GM18499 (cell line): ENCODE results near the gene ING1.
"Not testable (repeated sequence)": the region's sequence is repeated elsewhere in the genome, so short reads cannot be mapped to it uniquely, and the experiment has no call there.

Experiments used
- ATAC-seq: cut with Tn5 transposase; IDR thresholded peaks from one replicate; pipeline ENCODE4 v1.9.1; 2021; ENCODE audit warnings: moderate number of reproducible peaks; ENCODE audit not compliant: insufficient read depth, unreplicated experiment

ING1 gene

DNA sequence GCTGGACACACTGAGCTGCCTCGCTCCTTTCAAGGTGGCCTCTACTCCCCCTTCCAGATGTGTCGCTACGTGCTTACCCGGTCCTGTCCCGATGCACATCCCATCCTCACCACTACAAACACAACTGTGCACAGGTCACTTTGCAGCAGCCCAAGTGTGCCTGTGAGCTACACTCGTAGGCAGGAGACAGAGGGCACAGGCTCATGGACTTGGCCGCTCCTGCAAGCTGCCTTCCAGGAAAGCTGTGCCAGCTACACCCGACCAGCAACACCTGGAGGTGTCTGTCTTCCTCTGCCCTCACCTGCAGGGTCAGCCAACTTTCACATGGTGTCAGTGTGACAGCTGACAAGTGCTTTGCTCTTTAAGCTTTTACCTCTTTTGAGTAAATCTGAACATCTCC is 23.0 kb upstream of the ING1 start:
- ATAC-seq, result no peak

DNA sequence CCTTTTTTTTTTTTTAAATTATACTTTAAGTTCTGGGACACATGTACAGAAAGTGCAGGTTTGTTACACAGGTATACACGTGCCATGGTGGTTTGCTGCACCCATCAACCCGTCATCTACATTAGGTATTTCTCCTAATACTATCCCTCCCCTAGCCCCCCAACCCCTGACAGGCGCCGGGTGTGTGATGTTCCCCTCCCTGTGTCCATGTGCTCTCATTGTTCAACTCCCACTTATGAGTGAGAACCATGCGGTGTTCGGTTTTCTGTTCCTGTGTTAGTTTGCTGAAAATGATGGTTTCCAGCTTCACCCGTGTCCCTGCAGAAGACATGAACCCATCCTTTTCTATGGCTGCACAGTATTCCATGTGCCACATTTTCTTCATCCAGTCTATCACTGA is 17.7 kb upstream of the ING1 start:
- not testable (repeated sequence) for ATAC-seq

DNA sequence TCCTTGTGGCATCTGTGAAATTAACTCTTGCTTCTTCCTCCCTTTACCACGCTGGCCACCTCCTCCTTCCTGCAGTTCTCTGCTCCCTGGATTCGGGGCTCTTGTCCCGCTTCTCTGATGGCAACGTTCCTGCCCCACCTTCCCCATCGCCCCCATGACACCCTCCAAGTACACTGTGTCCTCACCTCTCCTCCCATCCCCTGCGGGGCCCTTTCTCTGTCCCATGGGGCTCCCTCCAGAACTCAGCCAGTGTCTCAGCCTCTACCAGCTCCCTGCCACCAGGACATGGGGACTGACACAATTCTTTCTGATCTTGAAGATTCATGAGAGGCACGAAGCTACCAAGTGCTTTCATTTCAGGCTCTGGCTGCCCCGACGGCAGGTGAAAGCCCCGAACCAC is 16.7 kb upstream of the ING1 start:
- ATAC-seq, result no peak

DNA sequence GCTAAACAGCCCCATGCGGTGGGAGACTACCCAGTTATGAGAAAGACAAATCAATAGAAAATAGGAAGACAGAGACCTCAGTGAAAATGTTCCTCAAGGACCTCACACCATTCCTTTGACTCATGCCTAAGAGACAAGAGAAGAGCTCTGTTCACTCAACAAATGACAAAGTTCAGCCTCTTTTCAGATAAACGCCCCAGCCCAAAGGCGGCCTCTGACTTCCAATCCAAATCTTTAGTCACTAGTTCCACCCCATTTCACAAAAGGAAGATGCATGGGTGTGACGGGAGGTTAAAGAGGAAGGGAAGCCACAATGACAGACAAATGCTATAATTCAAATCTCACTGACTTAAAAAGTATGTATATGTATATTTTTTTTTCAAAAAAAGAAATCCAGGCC is 15.7 kb upstream of the ING1 start:
- no peak for ATAC-seq

DNA sequence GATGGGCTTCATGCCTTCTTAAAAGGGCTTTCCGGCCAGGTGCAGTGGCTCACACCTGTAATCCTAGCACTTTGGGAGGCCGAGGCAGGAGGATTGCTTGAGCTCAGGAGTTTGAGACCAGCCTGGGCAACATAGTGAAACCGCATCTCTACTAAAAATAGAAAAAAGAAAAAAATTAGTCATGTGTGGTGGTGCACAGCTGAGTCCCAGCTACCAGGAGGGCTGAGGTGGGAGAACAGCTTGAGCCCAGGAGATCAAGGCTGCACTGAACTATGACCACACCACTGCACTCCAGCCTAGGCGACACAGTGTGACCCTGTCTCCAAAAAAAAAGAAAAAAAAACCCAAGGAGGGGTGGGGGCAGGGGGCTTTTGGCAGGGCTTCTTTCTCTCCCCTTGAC is 14.8 kb upstream of the ING1 start:
- ATAC-seq, result peak; percentile 74

DNA sequence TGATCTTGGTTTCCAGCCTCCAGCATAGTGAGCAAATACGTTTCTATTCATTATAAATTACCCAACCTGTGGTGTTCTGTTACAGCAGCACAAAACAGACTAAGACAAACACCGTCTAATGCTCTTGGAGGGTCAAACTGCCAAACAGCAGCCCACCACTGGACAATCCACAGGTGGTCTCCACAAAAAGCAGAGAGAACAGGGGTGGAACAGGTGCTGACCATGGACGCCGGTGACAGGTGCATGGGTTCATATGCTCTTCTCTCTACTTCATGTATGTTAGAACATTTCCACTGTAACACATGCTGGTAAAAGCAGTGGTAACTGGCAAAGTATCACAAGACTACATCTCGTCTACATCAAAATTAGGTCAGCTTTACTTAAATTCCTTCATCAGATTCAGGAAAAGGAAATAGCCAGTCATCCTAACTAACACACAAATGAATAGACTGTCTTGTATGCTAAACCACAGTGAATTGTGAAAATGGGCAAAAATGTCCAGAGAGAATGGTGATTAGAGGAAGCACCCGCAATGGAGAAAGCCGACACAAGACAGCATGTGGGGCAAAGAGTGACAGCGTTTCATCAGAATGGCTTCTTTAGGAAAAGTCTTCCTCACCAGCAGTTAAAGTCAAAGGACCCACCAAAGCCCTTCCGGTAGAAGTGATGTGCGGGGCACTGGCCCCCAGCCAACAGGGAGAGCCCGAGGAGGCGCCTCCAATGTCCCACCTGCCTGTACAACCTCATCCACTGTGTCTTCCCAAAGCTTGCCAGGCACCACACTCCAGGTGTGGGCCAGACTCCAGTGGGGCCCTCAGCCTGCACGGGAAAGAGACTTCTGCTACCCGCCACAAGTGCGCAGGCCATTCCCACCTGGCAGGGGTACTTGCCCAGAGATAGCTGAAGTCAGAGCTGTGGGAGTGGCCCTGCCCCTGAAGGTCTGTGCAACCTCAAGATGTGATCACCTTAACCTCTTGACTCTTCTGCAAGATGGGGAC is 14.1 kb upstream of the ING1 start:
- ATAC-seq, result no peak

DNA sequence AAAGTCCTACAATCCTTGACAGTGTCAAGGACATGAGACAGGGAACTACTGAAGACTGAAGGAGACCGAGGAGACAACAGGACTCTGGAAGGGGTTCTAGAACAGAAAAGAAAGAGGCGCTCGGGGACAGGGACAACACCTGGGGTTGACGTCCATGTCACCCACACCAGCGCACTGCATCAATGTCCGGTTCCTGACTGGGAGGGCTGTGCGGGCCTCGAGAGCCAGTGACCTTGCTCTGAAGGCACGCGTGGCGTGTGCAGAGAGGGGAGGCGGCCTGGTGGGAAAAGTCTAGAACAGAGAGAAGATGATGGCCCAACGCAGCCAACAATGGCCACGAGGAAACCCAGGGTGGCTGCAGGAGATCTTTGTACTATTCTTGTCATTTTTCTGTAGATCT is 13.3 kb upstream of the ING1 start:
- ATAC-seq, result no peak

DNA sequence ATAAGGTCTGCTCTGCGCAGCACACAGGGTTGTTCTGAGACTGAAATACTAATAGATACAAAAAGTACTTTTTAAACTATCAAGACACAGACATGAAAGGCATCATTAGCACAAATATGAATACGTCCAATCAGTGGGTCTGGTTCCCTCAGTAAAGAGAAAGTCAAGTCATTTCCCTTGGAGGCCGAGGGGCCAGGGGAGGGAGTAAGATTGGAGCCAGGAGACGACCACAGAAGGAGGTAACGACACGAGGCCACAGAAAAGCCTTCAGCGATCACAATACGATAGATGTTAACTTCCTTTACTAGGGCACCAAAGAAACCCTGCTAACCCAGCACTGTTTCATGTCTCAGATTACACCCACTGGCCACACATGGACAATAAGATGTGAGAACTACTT is 12.9 kb upstream of the ING1 start:
- ATAC-seq, result no peak

DNA sequence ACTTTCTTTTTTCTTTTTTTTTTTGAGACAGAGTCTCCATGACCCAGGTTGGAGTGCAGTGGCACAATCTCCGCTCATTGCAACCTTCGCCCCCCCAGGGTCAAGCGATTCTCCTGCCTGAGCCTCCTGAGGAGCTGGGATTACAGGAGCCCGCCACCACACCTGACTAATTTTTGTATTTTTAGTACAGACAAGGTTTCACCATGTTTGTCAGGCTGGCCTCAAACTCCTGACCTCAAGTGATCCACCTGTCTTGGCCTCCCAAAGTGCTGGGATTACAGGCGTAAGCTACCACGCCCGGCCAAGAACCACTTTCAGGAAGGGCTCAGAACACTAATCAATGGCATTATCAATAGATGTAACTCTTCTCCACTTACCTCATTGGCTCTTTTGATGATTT is 12.4 kb upstream of the ING1 start:
- ATAC-seq, result not testable (repeated sequence)

DNA sequence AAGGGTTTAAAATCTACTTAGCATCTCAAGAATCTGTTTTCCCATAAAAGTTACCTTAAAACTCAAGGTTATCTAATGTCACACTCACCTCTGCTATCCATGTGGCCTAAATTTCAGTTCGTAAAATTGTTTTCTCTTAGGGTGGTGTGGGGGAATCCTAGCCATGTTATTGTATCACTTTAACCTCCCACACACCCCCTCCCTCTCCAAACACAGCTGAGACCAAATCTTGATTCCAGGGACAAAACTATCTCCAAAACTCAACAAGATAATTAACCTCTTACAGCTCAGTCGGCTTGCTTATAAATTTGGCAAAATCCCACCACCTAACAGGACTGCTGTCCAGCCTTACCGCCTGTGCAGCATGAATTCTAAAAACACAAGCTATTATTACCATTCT is 11.4 kb upstream of the ING1 start:
- ATAC-seq, result no peak

DNA sequence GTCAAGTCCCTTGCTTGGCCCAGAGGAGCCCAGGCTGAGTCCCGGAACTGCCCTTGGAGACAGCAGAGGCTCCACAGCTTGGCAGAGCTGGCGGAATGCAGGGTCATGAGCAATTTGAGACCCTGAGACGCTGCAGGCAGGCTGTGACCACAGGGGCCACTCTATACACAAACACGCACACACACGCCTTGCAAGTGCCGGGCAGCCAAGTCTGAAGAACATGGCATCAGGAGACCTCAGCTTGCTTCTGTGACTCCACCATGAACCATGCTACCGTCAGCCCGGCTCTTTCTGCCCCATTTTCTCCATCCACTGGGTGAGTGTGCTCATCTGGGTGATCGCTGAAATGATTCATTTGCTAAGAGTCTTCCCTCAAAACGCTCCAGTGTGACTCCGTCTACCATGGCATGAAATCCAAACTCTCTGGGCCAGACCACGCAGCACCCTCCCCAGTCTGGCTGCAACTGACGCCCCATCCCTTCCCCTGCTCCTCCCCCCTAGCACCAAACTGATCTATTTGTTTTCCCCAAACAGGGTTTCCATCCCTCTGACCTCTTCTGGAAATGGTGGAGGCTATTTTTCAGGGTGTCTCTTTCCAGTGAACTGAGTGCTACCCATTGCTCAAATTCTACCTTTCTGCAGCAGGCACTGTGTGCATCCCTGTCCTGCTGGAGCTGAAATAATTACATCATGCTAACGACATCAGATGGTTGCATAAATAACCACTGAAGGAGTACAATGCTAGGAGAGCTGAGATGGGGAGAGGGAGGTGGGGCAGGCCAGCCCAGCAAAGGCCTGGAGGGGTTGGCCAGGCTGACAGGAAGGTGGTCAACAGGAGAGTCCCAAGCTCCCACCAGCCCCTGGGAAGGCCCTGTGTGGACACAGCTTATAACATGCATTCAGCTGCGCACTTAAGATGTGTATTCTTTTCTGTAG is 10.6 kb upstream of the ING1 start:
- ATAC-seq, result no peak

DNA sequence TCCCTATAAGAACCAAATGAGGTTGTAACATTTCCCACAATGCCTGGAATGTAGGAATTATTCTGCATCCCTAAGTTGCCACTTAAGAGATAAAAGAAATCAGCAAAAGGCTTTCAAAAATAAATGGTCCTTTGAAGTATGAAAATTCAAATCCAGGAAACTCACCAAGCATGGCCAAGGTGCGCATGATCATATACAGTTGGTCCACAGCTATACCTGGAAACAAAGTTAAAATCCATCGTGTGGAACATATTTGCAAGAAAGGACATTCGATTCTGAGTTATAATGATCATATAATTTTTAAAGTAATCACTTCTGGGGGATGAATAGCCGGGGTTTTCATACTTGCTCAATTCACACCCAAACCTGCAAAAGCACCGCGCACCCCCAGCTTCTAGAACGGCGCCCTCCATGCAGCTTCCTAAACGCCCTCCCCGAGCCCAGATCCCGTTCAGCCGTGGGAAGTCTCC is 8.1 kb upstream of the ING1 start:
- ATAC-seq, result no peak

DNA sequence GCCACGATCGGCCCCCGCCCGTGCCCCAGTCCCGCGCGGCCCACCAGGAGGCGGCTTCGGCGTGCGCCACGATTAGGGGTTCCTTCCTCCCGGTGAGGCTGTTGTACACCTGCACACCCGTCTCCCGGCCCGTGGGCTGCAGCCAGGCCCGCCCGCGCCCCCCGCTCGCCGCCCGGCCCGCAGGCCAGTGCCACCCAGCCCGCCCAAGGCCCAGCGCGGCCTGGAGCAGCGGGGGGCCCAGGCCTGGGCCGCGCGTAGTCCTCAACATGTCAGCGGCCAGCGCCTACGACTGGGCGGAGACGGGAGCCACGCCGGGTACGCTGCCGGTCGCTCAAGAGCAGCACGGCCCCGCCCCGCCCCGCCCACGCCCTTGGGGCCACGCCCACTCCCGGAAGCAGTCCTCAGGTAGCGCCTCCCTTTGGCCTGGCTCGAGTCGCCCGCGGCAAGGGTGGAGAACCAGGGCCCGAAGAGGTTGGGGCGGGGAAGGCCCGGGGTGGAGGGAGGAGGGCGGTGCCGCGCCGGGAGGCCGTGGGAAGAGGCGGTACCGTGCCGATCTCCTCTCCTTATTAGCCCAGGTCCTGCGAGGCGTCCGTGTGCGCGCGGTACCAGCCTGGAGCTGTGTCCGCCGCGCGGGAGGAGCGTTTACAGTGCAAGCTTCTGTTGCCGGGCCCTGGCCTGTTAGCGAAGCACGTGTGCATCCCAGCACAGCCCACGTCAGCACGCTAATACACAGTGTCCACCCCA is 7.5 kb upstream of the ING1 start, which contains the start of gene CARS2:
Gene CARS2, minus strand, starts transcription at position 291 of the 744 bp plus-strand sequence. Its CDS starts 23 bp downstream, at position 268.
- peak; percentile 70 for ATAC-seq

DNA sequence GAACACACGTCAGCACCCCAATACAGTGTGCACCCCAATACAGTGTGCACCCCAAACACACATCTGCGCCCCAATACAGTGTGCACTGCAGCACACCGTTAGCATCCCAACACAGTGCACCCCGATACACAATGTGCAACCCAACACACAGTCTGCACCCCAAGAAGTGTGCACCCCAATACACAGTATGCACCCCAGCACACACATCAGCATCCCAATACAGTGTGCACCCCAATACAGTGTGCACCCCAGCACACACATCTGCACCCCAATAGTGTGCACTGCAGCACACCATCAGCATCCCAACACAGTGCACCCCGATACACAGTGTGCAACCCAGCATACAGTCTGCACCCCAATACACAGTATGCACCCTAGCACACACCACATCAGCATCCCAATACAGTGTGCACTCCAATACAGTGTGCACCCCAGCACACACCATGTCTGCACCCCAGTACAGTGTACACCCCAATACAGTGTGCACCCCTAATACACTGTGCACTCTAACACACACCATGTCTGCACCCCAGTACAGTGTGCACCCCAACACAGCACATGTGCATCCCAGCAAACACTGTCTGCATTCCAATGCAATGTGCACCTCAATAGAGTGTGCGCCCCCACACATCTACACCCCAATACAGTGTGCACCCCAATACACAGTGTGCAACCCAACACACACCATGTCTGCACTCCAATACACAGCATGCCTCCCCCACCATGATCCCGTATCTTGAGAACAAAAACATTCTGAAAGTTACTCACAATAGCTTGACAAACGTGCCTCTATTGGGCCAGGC is 6.7 kb upstream of the ING1 start:
- ATAC-seq, result no peak

DNA sequence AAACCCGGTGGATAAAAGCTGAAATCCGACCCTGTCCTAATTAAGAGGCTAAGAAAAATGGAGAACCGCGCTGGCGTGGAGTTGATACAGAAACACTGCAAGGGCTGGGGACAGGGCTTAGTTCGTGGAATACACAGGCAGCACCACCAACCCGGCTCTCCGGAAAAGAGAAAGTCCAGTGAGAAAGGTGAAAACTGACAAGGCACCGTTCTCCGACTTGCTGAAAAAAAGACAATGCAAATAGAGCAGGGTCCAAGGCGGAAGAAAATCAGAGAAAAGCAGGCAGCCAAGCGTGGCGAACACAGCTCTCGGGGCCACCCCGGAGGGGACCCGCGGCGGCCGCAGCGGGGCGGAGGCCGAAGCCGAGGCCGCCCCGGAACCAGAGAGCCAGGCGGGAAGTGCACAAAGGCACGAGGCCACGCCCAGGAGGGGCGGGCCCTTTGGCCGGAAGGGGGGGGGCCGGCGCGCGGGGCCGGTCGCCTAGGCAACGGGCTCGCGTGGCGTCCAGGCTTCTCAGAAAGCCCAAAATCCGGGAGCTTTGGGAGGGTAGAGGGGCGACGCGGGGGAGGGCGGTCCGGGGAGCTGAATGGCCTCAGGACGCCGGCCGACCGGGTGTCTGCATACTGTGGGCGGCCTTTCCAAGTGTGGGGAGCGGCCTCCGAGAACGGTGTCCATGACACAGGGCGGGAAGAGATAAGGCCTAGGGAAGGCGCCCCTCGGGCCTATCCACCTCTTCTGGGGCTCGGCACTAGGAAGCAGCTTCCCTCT is 1.2 kb upstream of the ING1 start:
- ATAC-seq, result peak; percentile 16

DNA sequence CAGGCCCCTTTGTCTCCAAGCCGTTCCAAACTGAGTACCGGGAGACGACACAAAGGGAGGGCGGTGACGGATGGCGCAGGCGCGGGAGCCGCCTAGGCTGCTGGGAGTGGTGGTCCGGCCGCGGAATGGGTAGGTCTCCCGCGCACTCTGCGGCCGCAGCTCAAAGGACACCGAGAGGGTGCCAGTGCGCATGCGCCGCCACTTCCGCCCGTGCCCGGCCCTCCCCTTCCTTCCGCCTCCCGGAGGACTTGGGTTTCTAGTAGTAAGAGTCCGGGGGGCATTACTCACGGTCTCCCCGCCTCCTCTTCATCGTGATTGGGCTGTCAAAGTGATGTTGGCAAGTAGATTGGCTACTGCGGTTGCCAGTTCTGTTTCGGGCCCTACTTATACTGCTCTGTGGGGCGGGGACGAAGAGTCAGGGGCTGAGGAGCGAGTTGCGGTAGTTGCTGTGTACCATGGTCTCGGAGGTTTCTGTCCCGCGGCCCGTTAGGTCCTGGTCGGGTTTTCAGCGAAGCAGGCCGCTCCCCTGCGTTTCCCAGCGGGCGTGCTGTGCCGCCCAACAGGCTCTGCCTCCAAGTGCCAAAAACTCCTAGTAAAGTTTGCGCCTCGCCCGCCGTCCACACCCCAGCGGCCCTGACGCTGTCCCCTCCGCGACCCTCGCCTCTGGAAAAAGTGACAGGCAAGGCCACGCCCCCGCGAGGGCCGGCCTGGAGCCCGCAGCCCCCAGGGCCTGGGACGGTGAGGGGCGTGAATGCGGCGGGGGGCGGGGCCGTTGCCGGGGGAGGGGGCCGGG is 455 bp upstream of the ING1 start:
- peak; percentile 48 for ATAC-seq

DNA sequence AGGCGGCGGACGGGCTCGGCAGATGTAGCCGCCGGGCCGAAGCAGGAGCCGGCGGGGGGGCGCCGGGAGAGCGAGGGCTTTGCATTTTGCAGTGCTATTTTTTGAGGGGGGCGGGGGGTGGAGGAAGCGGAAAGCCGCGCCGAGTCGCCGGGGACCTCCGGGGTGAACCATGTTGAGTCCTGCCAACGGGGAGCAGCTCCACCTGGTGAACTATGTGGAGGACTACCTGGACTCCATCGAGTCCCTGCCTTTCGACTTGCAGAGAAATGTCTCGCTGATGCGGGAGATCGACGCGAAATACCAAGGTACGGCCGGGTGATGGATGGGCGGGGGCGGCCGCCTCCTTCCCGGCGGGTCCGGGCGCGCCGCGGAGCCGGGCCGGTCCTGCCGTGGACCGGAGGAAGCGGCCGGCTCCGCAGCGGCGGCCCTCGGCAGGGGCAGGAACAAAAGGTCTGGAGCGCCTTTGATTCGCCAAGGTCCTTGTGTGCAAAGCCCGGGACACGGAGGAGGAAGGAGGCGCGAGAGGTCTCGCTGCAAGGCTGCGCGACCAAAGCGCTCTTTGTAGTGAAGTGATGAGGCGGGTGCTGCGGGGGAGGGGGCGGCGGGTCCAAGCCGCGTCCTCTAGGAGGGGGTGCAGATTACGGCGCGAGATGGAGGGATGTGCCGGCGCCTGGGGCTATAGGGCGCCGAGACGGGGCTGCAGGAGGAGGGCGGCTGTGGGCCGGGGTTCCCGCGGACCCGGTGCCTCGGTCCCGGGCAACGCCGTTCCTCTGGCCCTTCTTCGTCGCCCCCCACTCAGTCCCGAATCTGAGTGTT is 689 bp downstream of the ING1 start:
- no peak for ATAC-seq
